HEK293 (cell line): ENCODE data around the gene CACNA1C.

Source experiments
- CTCF ChIA-PET: fragments of 350-600 bp; formaldehyde crosslinking; extraction: SDS; loops from one replicate; lab custom pipeline; 2021; ENCODE audit warnings: antibody characterized with exemption; lab: Yijun Ruan, JAX
- POLR2A ChIA-PET: fragments of 300-600 bp; formaldehyde crosslinking; extraction: SDS; loops from one replicate; lab custom pipeline; 2020; ENCODE audit warnings: antibody characterized with exemption, inconsistent platforms; lab: Yijun Ruan, JAX
- H3K27ac ChIP-seq: fragments of 200-500 bp; sonication (Bioruptor generic); 2 replicates; pipeline ENCODE4 v1.5.1; 2014; ENCODE audit warnings: low read depth, low read length, control low read depth, inconsistent platforms; ENCODE audit errors: extremely low read depth
- H3K36me3 ChIP-seq, 2 experiments: fragments of 200-500 bp in 1 of 2; sonication (Bioruptor generic) in 1 of 2; 1 replicate in 1 of 2; 2 replicates in 1 of 2; pipeline ENCODE4 v1.5.1; 2014 to 2017; ENCODE audit warnings: inconsistent platforms in 2 of 2, low read length in 2 of 2; ENCODE audit not compliant: control insufficient read depth in 2 of 2, insufficient read depth in 1 of 2
- H3K4me1 ChIP-seq: fragments of 200-500 bp; sonication (Bioruptor generic); 2 replicates; pipeline ENCODE4 v1.5.1; 2014; ENCODE audit warnings: mild to moderate bottlenecking, low read length, inconsistent platforms; ENCODE audit not compliant: control insufficient read depth, insufficient read depth
- H3K4me3 ChIP-seq: 2 replicates; pipeline ENCODE4 v1.5.1; 2011; ENCODE audit warnings: low read depth, mild to moderate bottlenecking, control low read depth, low read length, moderate library complexity
- H3K9me3 ChIP-seq: fragments of 200-500 bp; sonication (Bioruptor generic); 2 replicates; pipeline ENCODE4 v1.5.1; 2014; ENCODE audit warnings: low read depth, low read length, inconsistent platforms; ENCODE audit not compliant: control insufficient read depth, insufficient read depth
- GLI4 ChIP-seq: fragments of 450-650 bp; formaldehyde crosslinking; IDR thresholded peaks from 2 replicates; pipeline ENCODE4 v1.5.1; 2016; ENCODE audit warnings: missing biosample characterization, missing genetic modification characterization
- KLF7 ChIP-seq: fragments of 450-650 bp; formaldehyde crosslinking; IDR thresholded peaks from 2 replicates; pipeline ENCODE4 v1.5.1; 2016; ENCODE audit warnings: missing biosample characterization, missing genetic modification characterization, borderline replicate concordance
- KLF8 ChIP-seq: fragments of 450-650 bp; formaldehyde crosslinking; IDR thresholded peaks from 2 replicates; pipeline ENCODE4 v1.5.1; 2016; ENCODE audit warnings: missing biosample characterization, missing genetic modification characterization
- MZF1 ChIP-seq: fragments of 450-650 bp; formaldehyde crosslinking; IDR thresholded peaks from 2 replicates; pipeline ENCODE4 v1.5.1; 2017; ENCODE audit warnings: missing biosample characterization, missing genetic modification characterization, borderline replicate concordance
- OVOL3 ChIP-seq: fragments of 450-650 bp; formaldehyde crosslinking; IDR thresholded peaks from 2 replicates; pipeline ENCODE4 v1.5.1; 2016; ENCODE audit warnings: missing biosample characterization, missing genetic modification characterization
- SP2 ChIP-seq: fragments of 450-650 bp; formaldehyde crosslinking; IDR thresholded peaks from 2 replicates; pipeline ENCODE4 v1.5.1; 2016; ENCODE audit warnings: missing biosample characterization, missing genetic modification characterization
- SP3 ChIP-seq: fragments of 450-650 bp; formaldehyde crosslinking; IDR thresholded peaks from 2 replicates; pipeline ENCODE4 v1.5.1; 2016; ENCODE audit warnings: missing biosample characterization, missing genetic modification characterization
- ZFP69B ChIP-seq: fragments of 450-650 bp; formaldehyde crosslinking; IDR thresholded peaks from 2 replicates; pipeline ENCODE4 v1.5.1; 2016; ENCODE audit warnings: missing biosample characterization, missing genetic modification characterization
- ZNF10 ChIP-seq: fragments of 450-650 bp; formaldehyde crosslinking; IDR thresholded peaks from 2 replicates; pipeline ENCODE4 v1.5.1; 2017; ENCODE audit warnings: missing biosample characterization, missing genetic modification characterization
- ZNF132 ChIP-seq: fragments of 450-650 bp; formaldehyde crosslinking; IDR thresholded peaks from 2 replicates; pipeline ENCODE4 v1.5.1; 2017; ENCODE audit warnings: missing biosample characterization, missing genetic modification characterization, borderline replicate concordance
- ZNF2 ChIP-seq: fragments of 450-650 bp; formaldehyde crosslinking; IDR thresholded peaks from 2 replicates; pipeline ENCODE4 v1.5.1; 2016; ENCODE audit warnings: missing biosample characterization, missing genetic modification characterization
- ZNF202 ChIP-seq: fragments of 450-650 bp; formaldehyde crosslinking; IDR thresholded peaks from 2 replicates; pipeline ENCODE4 v1.5.1; 2016; ENCODE audit warnings: missing biosample characterization, missing genetic modification characterization, borderline replicate concordance
- ZNF221 ChIP-seq: fragments of 450-650 bp; formaldehyde crosslinking; IDR thresholded peaks from 2 replicates; pipeline ENCODE4 v1.5.1; 2017; ENCODE audit warnings: missing biosample characterization, missing genetic modification characterization, borderline replicate concordance
- ZNF23 ChIP-seq: fragments of 450-650 bp; formaldehyde crosslinking; IDR thresholded peaks from 2 replicates; pipeline ENCODE4 v1.5.1; 2016; ENCODE audit warnings: missing biosample characterization, missing genetic modification characterization, borderline replicate concordance
- ZNF24 ChIP-seq: fragments of 450-650 bp; formaldehyde crosslinking; IDR thresholded peaks from 2 replicates; pipeline ENCODE4 v1.5.1; 2016; ENCODE audit warnings: missing biosample characterization, missing genetic modification characterization
- ZNF514 ChIP-seq: fragments of 450-650 bp; formaldehyde crosslinking; IDR thresholded peaks from 2 replicates; pipeline ENCODE4 v1.5.1; 2016; ENCODE audit warnings: missing biosample characterization, missing genetic modification characterization
- ZNF544 ChIP-seq: fragments of 450-650 bp; formaldehyde crosslinking; IDR thresholded peaks from 2 replicates; pipeline ENCODE4 v1.5.0; 2017; ENCODE audit warnings: missing biosample characterization, missing genetic modification characterization
- ZNF549 ChIP-seq: fragments of 450-650 bp; IDR thresholded peaks from 2 replicates; pipeline ENCODE4 v1.5.1; 2018; ENCODE audit warnings: missing biosample characterization, missing genetic modification characterization, mild to moderate bottlenecking, inconsistent platforms, moderate library complexity
- ZNF585B ChIP-seq: fragments of 450-650 bp; formaldehyde crosslinking; IDR thresholded peaks from 2 replicates; pipeline ENCODE4 v1.5.1; 2016; ENCODE audit warnings: missing biosample characterization, missing genetic modification characterization
- ZNF701 ChIP-seq: fragments of 450-650 bp; formaldehyde crosslinking; IDR thresholded peaks from 2 replicates; pipeline ENCODE4 v1.5.1; 2016; ENCODE audit warnings: missing biosample characterization, missing genetic modification characterization
- ZXDB ChIP-seq: fragments of 450-650 bp; formaldehyde crosslinking; IDR thresholded peaks from 2 replicates; pipeline ENCODE4 v1.5.1; 2016; ENCODE audit warnings: missing biosample characterization, missing genetic modification characterization
- TF ChIP-seq, protein P1 (sequence below): fragments of 450-650 bp; formaldehyde crosslinking; IDR thresholded peaks from 2 replicates; pipeline ENCODE4 v1.5.1; 2017; ENCODE audit warnings: missing biosample characterization, missing genetic modification characterization
- TF ChIP-seq, protein P2 (sequence below): fragments of 450-650 bp; formaldehyde crosslinking; IDR thresholded peaks from 2 replicates; pipeline ENCODE4 v1.5.1; 2016; ENCODE audit warnings: missing biosample characterization, missing genetic modification characterization
- TF ChIP-seq, protein P3 (sequence below): fragments of 450-650 bp; formaldehyde crosslinking; IDR thresholded peaks from 2 replicates; pipeline ENCODE4 v1.5.1; 2016; ENCODE audit warnings: missing biosample characterization, missing genetic modification characterization

Gene CACNA1C

DNA sequence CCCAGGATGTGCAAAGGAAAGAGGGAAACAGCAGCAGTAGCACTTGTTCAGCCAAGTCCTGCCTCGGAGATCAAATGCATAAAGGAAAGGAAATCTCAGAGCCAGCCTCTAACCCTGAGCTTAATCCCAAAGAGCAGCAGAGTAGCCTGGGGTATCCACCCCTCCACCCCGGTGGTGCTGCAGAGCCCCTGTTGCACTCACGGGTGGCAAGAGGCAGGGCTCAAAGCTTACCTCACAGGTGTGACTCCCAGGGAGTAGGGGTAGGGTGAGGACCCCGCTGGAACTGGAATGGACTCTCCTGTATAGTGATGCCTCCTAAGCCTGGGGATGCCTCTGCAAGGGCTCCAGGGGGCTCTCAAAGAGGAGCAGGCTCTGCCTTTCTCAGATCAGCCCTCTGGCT lies 211.1 kb downstream of the CACNA1C start:
- POLR2A ChIA-PET: no interaction called here
- no peaks in the 10 kb centered on the region for H3K9me3 ChIP-seq
- H3K36me3 ChIP-seq: no peaks in the 10 kb centered on the region
- TF ChIP-seq SP2 (tag by site-specific recombination) (no peak), ZFP69B (no peak), ZNF585B (tag by site-specific recombination) (no peak), ZXDB (tag by site-specific recombination) (no peak), MZF1 (tag by site-specific recombination) (no peak), SP3 (tag by site-specific recombination) (no peak)
- TF ChIP-seq, protein P1, sequence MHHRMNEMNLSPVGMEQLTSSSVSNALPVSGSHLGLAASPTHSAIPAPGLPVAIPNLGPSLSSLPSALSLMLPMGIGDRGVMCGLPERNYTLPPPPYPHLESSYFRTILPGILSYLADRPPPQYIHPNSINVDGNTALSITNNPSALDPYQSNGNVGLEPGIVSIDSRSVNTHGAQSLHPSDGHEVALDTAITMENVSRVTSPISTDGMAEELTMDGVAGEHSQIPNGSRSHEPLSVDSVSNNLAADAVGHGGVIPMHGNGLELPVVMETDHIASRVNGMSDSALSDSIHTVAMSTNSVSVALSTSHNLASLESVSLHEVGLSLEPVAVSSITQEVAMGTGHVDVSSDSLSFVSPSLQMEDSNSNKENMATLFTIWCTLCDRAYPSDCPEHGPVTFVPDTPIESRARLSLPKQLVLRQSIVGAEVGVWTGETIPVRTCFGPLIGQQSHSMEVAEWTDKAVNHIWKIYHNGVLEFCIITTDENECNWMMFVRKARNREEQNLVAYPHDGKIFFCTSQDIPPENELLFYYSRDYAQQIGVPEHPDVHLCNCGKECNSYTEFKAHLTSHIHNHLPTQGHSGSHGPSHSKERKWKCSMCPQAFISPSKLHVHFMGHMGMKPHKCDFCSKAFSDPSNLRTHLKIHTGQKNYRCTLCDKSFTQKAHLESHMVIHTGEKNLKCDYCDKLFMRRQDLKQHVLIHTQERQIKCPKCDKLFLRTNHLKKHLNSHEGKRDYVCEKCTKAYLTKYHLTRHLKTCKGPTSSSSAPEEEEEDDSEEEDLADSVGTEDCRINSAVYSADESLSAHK (tag by site-specific recombination): no peak
- no peaks in the 10 kb centered on the region for H3K4me1 ChIP-seq
- no peak overlapping the region for H3K27ac ChIP-seq
- CTCF ChIA-PET: interaction anchor here (0.6 kb wide), 1 partner anchor 487 kb away, joined by 3 read pairs; no protein-coding TSS in a partner anchor
- H3K4me3 ChIP-seq: no peak overlapping the region

DNA sequence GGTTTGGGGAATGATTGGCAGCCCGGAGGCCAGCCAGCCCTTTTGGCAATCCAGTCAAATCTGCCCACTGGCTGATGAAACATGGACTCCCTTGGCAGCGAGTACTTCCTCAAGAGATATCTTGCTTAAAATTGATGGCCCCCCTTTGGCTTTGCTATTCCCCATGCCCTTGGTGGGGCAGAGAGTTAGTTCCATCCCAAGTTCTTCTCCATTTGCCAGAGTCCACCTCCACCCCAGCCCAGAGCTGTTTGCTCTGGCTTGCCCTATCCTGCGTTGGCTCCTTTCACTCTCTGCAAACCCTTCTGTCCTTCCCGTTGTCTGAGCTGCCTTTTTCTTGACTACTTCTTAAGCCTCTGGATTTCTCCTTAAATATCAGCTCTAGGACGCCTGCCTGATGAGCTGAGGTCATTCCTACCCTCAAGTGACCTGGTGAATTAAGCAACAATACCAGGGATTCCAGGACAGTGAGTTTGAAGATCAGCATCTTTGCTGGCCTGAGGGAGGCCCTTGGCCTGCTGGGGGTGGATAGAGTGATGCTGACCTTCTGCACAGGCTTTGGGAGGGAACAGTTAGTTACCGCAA lies 212.0 kb downstream of the CACNA1C start:
- no peak overlapping the region for H3K4me3 ChIP-seq
- no peaks in the 10 kb centered on the region for H3K4me1 ChIP-seq
- TF ChIP-seq ZNF23 (tag by site-specific recombination) (no peak), ZNF701 (tag by site-specific recombination) (no peak), GLI4 (no peak), OVOL3 (no peak), MZF1 (tag by site-specific recombination) (no peak), ZNF10 (tag by site-specific recombination) (no peak), ZNF544 (tag by site-specific recombination) (no peak), ZNF24 (tag by site-specific recombination) (no peak), ZNF221 (tag by site-specific recombination) (no peak), ZNF202 (no peak), ZNF2 (tag by site-specific recombination) (no peak), KLF7 (tag by site-specific recombination) (no peak), ZNF549 (tag by site-specific recombination) (no peak), KLF8 (tag by site-specific recombination) (no peak), ZNF132 (tag by site-specific recombination) (no peak), ZNF514 (tag by site-specific recombination) (no peak)
- TF ChIP-seq, protein P2, sequence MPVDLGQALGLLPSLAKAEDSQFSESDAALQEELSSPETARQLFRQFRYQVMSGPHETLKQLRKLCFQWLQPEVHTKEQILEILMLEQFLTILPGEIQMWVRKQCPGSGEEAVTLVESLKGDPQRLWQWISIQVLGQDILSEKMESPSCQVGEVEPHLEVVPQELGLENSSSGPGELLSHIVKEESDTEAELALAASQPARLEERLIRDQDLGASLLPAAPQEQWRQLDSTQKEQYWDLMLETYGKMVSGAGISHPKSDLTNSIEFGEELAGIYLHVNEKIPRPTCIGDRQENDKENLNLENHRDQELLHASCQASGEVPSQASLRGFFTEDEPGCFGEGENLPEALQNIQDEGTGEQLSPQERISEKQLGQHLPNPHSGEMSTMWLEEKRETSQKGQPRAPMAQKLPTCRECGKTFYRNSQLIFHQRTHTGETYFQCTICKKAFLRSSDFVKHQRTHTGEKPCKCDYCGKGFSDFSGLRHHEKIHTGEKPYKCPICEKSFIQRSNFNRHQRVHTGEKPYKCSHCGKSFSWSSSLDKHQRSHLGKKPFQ (tag by site-specific recombination): no peak
- TF ChIP-seq, protein P3, sequence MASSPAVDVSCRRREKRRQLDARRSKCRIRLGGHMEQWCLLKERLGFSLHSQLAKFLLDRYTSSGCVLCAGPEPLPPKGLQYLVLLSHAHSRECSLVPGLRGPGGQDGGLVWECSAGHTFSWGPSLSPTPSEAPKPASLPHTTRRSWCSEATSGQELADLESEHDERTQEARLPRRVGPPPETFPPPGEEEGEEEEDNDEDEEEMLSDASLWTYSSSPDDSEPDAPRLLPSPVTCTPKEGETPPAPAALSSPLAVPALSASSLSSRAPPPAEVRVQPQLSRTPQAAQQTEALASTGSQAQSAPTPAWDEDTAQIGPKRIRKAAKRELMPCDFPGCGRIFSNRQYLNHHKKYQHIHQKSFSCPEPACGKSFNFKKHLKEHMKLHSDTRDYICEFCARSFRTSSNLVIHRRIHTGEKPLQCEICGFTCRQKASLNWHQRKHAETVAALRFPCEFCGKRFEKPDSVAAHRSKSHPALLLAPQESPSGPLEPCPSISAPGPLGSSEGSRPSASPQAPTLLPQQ (tag by site-specific recombination): no peak
- no peaks in the 10 kb centered on the region for H3K36me3 ChIP-seq
- ChIA-PET CTCF (no interaction called here), POLR2A (no interaction called here)
- H3K27ac ChIP-seq: no peak overlapping the region
- no peaks in the 10 kb centered on the region for H3K9me3 ChIP-seq
